Psoas muscle (tissue), 8 donors: ENCODE measurements around the gene ZNF277. TPM values are rescaled to one million over a fixed set of nuclear protein-coding genes. Genes with fewer than 3 reads are reported as not detected.

Source experiments
- ATAC-seq, 4 donors: fragments of 200-7000 bp; cut with Tn5 transposase; one replicate each; pipeline ENCODE4 v1.9.1; 2020; ENCODE audit warnings: moderate library complexity in 3 of 4, mild to moderate bottlenecking in 2 of 4
- DNase-seq, 2 donors: peaks; one replicate each; pipeline ENCODE4 v3.0.0-alpha.2; 2020
- H3K27ac ChIP-seq: fragments of 200-600 bp; one replicate; pipeline ENCODE4 v1.8.0; 2022
- H3K27me3 ChIP-seq, 3 donors: fragments of 200-600 bp in 1 of 3; one replicate each; pipeline versions ENCODE4 v1.6.1 to v1.8.0; 2013 to 2022; ENCODE audit warnings: low read length in 2 of 3, mild to moderate bottlenecking in 2 of 3, moderate library complexity in 1 of 3; ENCODE audit not compliant: insufficient read depth in 3 of 3
- H3K36me3 ChIP-seq, 2 donors: fragments of 200-600 bp in 1 of 2; one replicate each; pipeline versions ENCODE4 v1.6.1 to v1.8.0; 2013 to 2022; ENCODE audit warnings: low read depth in 1 of 2, mild to moderate bottlenecking in 1 of 2, moderate library complexity in 1 of 2; ENCODE audit not compliant: insufficient read depth in 1 of 2
- H3K4me1 ChIP-seq: fragments of 200-600 bp; one replicate; pipeline ENCODE4 v1.8.0; 2022
- H3K4me3 ChIP-seq: fragments of 200-600 bp; one replicate; pipeline ENCODE4 v1.8.0; 2022; ENCODE audit warnings: mild to moderate bottlenecking
- H3K9me3 ChIP-seq: fragments of 200-600 bp; one replicate; pipeline ENCODE4 v1.8.0; 2022
- WGBS, 3 donors: extraction: QIAGEN DNeasy Blood & Tissue Kit; methylation state at CpG; one replicate each; pipeline versions ENCODE4 v1.1.6 to v1.1.7; 2013; 5-methylcytosine and 5-hydroxymethylcytosine counted together
- intact Hi-C, 2 donors: fragments of 100-400 bp; cut with DNase I; formaldehyde crosslinking; loops; one replicate each; pipeline versions ENCODE4 v1.11.0 to v1.14.2; 2022
- polyA plus RNA-seq, 3 donors: library from polyadenylated mRNA; stranded (reverse); fragments of 200-250 nt; gene quantifications; one replicate each; pipeline ENCODE4 v1.2.3, GENCODE V29; 2013
- total RNA-seq, 4 donors: library from RNA; stranded (reverse); fragmentation: NEBNext Ultra II Directional in 2 of 4; extraction: Animal tissue kit (Norgen Biotek cat#: 25700) in 2 of 4; gene quantifications; one replicate each; pipeline versions ENCODE4 v1.2.1 to v1.2.4, GENCODE V29; 2021 to 2023
- TF ChIP-seq, protein P1 (sequence below): fragments of 200-600 bp; IDR thresholded peaks from one replicate; pipeline ENCODE4 v1.8.0; 2022; ENCODE audit warnings: antibody characterized with exemption
- donor health status: healthy with polysubstance abuse.
- donor health status: DM: no; HTN: no; CAD: no; lungs with moderate emphysema.
- donor health status: Bipolar disorder and iron deficiency.
- donor health status: healthy.
- donor health status: DM: yes; HTN: yes; CAD: no.
- donor health status: DM: no; HTN: no; CAD: no.
- donor health status: DM: no; HTN: no; CAD: no.
- donor health status: DM: yes; HTN: yes; CAD: no.

Gene ZNF277
- total and polyA plus RNA-seq, 7 donors: 6.9 to 16.7 (median 11.6) TPM

DNA sequence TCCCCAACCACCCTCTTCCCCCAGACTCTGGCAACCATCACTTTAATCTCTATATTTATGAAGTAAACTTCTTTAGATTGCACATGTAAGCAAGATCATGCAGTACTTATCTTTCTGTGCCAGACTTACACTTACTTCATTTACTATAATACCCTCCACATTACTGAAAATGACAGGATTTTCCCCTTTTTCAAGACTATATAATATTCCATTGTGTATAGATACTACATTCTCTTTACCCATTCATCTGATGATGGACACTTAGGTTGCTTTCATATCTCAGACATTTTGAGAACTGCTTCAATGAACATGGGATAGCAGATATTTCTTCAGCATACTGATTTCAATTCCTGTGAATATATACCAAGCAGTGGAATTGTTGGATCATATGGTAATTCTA lies 4.7 kb upstream of the ZNF277 start:
- Histone ChIP-seq H3K4me3 (no peak overlapping the region), H3K9me3 (no peaks in the 10 kb centered on the region), H3K27me3 (no peaks in the 10 kb centered on the region), H3K36me3 (no peaks in the 10 kb centered on the region), H3K27ac (no peak overlapping the region), H3K4me1 (peaks cover 20% of the 10 kb centered on the region)
- DNase-seq: no peak
- TF ChIP-seq, protein P1, sequence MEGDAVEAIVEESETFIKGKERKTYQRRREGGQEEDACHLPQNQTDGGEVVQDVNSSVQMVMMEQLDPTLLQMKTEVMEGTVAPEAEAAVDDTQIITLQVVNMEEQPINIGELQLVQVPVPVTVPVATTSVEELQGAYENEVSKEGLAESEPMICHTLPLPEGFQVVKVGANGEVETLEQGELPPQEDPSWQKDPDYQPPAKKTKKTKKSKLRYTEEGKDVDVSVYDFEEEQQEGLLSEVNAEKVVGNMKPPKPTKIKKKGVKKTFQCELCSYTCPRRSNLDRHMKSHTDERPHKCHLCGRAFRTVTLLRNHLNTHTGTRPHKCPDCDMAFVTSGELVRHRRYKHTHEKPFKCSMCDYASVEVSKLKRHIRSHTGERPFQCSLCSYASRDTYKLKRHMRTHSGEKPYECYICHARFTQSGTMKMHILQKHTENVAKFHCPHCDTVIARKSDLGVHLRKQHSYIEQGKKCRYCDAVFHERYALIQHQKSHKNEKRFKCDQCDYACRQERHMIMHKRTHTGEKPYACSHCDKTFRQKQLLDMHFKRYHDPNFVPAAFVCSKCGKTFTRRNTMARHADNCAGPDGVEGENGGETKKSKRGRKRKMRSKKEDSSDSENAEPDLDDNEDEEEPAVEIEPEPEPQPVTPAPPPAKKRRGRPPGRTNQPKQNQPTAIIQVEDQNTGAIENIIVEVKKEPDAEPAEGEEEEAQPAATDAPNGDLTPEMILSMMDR: no peak
- ATAC-seq: no peak
- intact Hi-C loops: loop anchor here in 1 of 2 donors (10.0 kb wide), 3 partner anchors 117 to 283 kb away; partner anchors contain the start of gene LSMEM1

DNA sequence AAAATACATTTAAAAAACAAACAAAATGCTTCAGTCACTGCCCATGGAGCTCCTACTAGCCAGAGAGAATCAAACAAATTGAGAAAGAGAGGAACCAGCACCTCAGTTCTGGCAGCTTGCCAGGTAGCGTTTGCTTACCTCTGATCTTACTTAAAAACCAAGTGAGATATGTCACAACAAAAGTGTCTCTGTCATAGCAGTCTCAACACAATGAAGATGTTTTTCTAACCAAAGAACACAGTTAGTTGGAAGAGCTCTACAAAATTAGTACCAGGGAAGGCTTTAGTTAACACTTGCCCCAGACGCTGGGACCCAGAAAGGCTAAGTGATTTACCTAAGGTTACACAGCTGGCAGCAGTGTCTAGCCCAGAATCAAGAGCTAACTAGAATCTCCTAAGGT lies 3.7 kb upstream of the ZNF277 start:
- WGBS, 3 donors: 38 to 39% (median 39%) methylated on average over 2 of the region's 2 CpGs
- H3K27ac ChIP-seq: no peak overlapping the region
- DNase-seq: peak; percentile 31 to 57
- ATAC-seq: no peak
- no peaks in the 10 kb centered on the region for H3K36me3 ChIP-seq
- TF ChIP-seq, protein P1: no peak
- no peaks in the 10 kb centered on the region for H3K27me3 ChIP-seq
- no peaks in the 10 kb centered on the region for H3K9me3 ChIP-seq
- H3K4me1 ChIP-seq: peaks cover 26% of the 10 kb centered on the region
- intact Hi-C loops: loop anchor here in 1 of 2 donors (10.0 kb wide), 3 partner anchors 118 to 282 kb away; partner anchors contain the start of gene LSMEM1
- peak overlapping the region; percentile 86 for H3K4me3 ChIP-seq

DNA sequence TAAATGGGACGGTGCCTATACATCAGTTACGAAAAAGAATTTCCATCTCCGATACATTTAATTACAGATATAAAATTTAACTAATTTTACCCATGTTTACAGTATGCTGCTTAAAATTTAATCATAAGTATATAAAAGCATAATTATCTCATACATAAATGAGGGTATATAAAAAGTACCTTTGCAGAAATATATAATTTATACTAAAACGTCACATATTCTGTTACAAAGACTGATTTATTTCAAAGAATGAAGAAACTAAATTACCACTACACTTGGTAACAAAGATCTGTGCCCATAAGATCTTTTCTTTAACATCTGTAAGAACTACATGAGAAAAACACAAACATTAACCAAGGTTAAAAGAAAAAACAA lies 3.1 kb upstream of the ZNF277 start:
- ATAC-seq (no peak), DNase-seq (no peak)
- H3K27me3 ChIP-seq: no peaks in the 10 kb centered on the region
- peaks cover 25% of the 10 kb centered on the region for H3K4me1 ChIP-seq
- H3K27ac ChIP-seq: no peak overlapping the region
- no peaks in the 10 kb centered on the region for H3K9me3 ChIP-seq
- peak overlapping the region; percentile 86 for H3K4me3 ChIP-seq
- TF ChIP-seq, protein P1: no peak
- intact Hi-C loops: loop anchor here in 1 of 2 donors (10.0 kb wide), 3 partner anchors 119 to 281 kb away; partner anchors contain the start of gene LSMEM1
- 65 to 74% (median 66%) methylated on average over 4 of the region's 4 CpGs for WGBS, 3 donors
- no peaks in the 10 kb centered on the region for H3K36me3 ChIP-seq

DNA sequence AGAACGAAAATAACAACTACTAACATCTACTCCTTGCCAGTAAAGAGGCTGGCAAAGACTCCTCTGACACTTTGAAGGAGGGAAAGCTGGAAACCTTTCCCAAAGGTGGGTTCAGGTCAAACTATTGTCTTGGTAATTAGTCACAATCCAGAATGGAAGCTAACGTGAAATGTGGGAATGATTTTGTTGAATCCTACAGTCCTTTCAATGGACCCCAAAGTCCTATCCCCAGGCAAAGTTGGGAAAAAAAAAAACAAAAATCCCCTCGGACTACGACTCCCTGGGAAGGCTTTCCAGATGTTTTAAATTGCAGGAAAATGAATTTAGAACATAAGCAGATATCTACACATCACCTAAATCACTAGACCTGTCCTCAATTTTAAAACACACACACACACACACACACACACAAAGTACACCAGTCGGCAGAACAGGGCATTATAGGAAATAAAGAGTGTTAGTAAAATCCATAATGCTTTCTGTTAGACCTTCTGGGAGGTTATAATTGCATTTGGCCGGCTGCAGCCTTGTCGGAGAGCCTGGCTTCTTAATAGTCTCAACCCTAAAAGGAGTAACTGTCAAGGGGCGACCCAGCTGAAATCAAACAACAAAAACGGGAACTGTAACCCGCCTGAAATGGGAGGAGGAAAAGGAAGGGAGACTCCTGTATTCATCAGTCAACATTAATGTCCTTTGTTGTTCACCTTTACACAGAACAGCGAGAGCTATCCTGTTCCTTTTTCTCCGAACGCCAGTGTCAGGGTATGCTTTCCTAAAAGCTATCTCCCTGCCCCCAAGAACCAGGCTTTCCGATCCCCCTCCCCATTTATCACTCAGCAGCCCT lies 1.8 kb upstream of the ZNF277 start:
- no peak for DNase-seq
- Histone ChIP-seq H3K27ac (peak overlapping the region; percentile 90), H3K36me3 (no peaks in the 10 kb centered on the region), H3K27me3 (no peaks in the 10 kb centered on the region), H3K4me3 (peak overlapping the region; percentile 86), H3K4me1 (peaks cover 13% of the 10 kb centered on the region), H3K9me3 (no peaks in the 10 kb centered on the region)
- 0 to 1% (median 0%) methylated on average over 14 of the region's 14 CpGs for WGBS, 3 donors
- intact Hi-C loops: loop anchor here (5.0 to 10.0 kb wide), 5 partner anchors 72 to 280 kb away; partner anchors contain the start of gene LSMEM1 (in 1 of the 2)
- TF ChIP-seq, protein P1: no peak
- no peak for ATAC-seq
